Mammary epithelial cell (primary cell): ENCODE data around the gene HPDL.

Experiments
- CTCF ChIP-seq, 2 donors: IDR thresholded peaks in 1 of 2; conservative IDR thresholded peaks in 1 of 2; 2 replicates each; pipeline ENCODE4 v1.5.1; 2011 to 2012; ENCODE audit warnings: inconsistent platforms in 2 of 2, low read length in 2 of 2, mild to moderate bottlenecking in 2 of 2, control low read depth in 1 of 2, low read depth in 1 of 2; ENCODE audit not compliant: insufficient read depth in 1 of 2; ENCODE audit errors: extremely low read depth in 1 of 2
- EZH2 ChIP-seq: IDR thresholded peaks from 2 replicates; pipeline ENCODE4 v1.6.1; 2012; ENCODE audit warnings: low read length, inconsistent platforms, borderline replicate concordance

GRCh38 chr1:45302505-45303150, 24.1 kb upstream of the HPDL start:
- TF ChIP-seq CTCF (conservative IDR thresholded peaks at IDR 0.05 in 1 of 2, IDR thresholded peaks at IDR 0.05 in 1 of 2; ENCODE audit: extremely low read depth in 1 of 2, insufficient read depth in 1 of 2, low read depth in 1 of 2, low read length in 2 of 2): no peak
- no peak for TF ChIP-seq EZH2
